Peyer's patch (tissue), 4 donors: ENCODE measurements around the gene MTMR12.

Experiments used
- POLR2A ChIP-seq, 2 donors: fragments of 450-650 bp; IDR thresholded peaks; one replicate each; pipeline ENCODE4 v1.5.1; 2017; ENCODE audit warnings: antibody characterized with exemption in 2 of 2, mild to moderate bottlenecking in 2 of 2, moderate library complexity in 2 of 2
- TF ChIP-seq, protein P1 (sequence below), 6 experiments: fragments of 450-650 bp in 4 of 6; fragments of 200-600 bp in 2 of 6; sonication (generic) in 1 of 6; IDR thresholded peaks; one replicate each; pipeline ENCODE4 v1.5.1; 2017 to 2019; ENCODE audit warnings: antibody characterized with exemption in 6 of 6, mild to moderate bottlenecking in 3 of 6, moderate library complexity in 1 of 6

DNA sequence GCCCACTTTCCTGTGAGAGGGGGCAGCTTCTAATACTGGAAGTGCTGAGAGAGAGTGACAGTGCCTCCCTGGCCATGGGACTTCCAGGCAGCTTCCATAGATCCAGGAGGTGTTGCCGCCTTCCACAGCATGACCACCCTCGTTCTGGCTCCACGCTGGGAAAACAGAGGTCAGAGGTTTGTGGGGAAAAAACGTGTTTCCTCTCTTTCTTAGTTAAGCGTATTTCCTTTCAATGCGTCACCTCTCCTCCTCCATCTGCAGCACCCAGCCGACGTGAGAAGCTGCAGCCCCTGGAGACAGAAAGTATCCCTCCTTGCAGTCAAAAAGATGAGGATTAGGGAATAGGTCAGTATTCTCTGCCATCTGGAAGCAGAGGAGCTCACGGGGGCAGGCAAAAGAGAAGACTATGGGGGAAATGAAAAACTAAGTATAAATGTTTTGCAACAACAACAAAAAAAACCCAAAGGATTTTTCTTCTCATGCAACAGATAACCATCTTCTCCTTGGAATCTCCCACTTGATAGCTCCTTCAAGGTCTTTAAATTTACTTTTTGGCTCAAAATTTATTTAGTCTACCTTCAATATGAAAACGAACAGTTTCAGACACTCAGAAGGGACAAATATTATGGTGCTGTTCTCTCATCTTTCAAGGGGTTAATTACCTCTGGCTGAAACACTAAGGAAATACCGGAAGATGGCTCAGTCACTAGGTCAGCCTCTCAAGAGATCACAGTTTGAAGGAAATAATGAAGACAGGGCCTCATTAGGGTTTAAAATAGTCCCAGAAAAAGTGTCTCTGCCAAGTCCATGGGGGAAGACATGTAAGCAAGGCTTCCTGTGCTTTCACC, 38.0 kb downstream of the MTMR12 start:
- TF ChIP-seq, protein P1, sequence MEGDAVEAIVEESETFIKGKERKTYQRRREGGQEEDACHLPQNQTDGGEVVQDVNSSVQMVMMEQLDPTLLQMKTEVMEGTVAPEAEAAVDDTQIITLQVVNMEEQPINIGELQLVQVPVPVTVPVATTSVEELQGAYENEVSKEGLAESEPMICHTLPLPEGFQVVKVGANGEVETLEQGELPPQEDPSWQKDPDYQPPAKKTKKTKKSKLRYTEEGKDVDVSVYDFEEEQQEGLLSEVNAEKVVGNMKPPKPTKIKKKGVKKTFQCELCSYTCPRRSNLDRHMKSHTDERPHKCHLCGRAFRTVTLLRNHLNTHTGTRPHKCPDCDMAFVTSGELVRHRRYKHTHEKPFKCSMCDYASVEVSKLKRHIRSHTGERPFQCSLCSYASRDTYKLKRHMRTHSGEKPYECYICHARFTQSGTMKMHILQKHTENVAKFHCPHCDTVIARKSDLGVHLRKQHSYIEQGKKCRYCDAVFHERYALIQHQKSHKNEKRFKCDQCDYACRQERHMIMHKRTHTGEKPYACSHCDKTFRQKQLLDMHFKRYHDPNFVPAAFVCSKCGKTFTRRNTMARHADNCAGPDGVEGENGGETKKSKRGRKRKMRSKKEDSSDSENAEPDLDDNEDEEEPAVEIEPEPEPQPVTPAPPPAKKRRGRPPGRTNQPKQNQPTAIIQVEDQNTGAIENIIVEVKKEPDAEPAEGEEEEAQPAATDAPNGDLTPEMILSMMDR (IDR thresholded peaks at IDR 0.05): no peak
- no peak for TF ChIP-seq POLR2A (IDR thresholded peaks at IDR 0.05)
